PC-3 (cell line): Measurements from ENCODE around the gene IFNGR1. TPM values are rescaled to one million over a fixed set of nuclear protein-coding genes. Genes with fewer than 3 reads are reported as not detected.

Experiments
- ATAC-seq: fragments of 200-7000 bp; cut with Tn5 transposase; 2 replicates; pipeline ENCODE4 v1.9.1; 2020; ENCODE audit warnings: mild to moderate bottlenecking, moderate library complexity
- BruUV-seq: library from RNA; stranded (reverse); fragments of 400-500 nt; replicated peaks from 2 replicates; lab custom pipeline; 2021; lab: Mats Ljungman, UMichigan
- CTCF ChIA-PET: fragments of 300-600 bp; sonication (Branson Sonifier 250); formaldehyde crosslinking; loops from one replicate; lab custom pipeline; 2022; ENCODE audit warnings: antibody characterized with exemption; lab: Charles Lee
- POLR2A ChIA-PET: fragments of 300-600 bp; sonication (Branson Sonifier 250); formaldehyde crosslinking; loops from one replicate; lab custom pipeline; 2022; ENCODE audit warnings: antibody characterized with exemption; ENCODE audit not compliant: unreplicated experiment; lab: Charles Lee
- DNase-seq: peaks from one replicate; pipeline ENCODE4 v3.0.0-alpha.2; 2015
- H2AFZ ChIP-seq: fragments of 300-600 bp; sonication (generic); 2 replicates; pipeline ENCODE4 v1.6.0; 2016; ENCODE audit warnings: antibody characterized with exemption, low read length
- H3F3A ChIP-seq: fragments of 300-600 bp; sonication (generic); one replicate; pipeline ENCODE4 v1.6.0; 2017; ENCODE audit warnings: antibody characterized with exemption, low read length, control low read depth, mild to moderate bottlenecking; ENCODE audit not compliant: unreplicated experiment
- H3K27ac ChIP-seq: fragments of 300-600 bp; sonication (generic); 2 replicates; pipeline ENCODE4 v1.5.1; 2016; ENCODE audit warnings: mild to moderate bottlenecking, low read length
- H3K27me3 ChIP-seq: fragments of 300-600 bp; sonication (generic); 2 replicates; pipeline ENCODE4 v1.6.1; 2016; ENCODE audit warnings: low read length, mixed read lengths
- H3K36me3 ChIP-seq: fragments of 300-600 bp; sonication (generic); 2 replicates; pipeline ENCODE4 v1.6.1; 2016; ENCODE audit warnings: low read depth, mixed run types, low read length, mixed read lengths
- H3K4me1 ChIP-seq: fragments of 300-600 bp; sonication (generic); 2 replicates; pipeline ENCODE4 v1.5.1; 2016; ENCODE audit warnings: low read length; ENCODE audit not compliant: insufficient read depth
- H3K4me2 ChIP-seq: fragments of 300-600 bp; sonication (generic); 2 replicates; pipeline ENCODE4 v1.6.0; 2016; ENCODE audit warnings: low read length
- H3K4me3 ChIP-seq: fragments of 300-600 bp; sonication (generic); 2 replicates; pipeline ENCODE4 v1.5.1; 2016; ENCODE audit warnings: mild to moderate bottlenecking, low read length, mixed read lengths
- H3K79me2 ChIP-seq: fragments of 300-600 bp; sonication (generic); 2 replicates; pipeline ENCODE4 v1.6.1; 2017; ENCODE audit warnings: low read length, mixed read lengths
- H3K9ac ChIP-seq: fragments of 300-600 bp; sonication (generic); 2 replicates; pipeline ENCODE4 v1.6.0; 2016; ENCODE audit warnings: mild to moderate bottlenecking, low read length
- H3K9me2 ChIP-seq: fragments of 300-600 bp; sonication (generic); replicated peaks from 2 replicates; pipeline ENCODE4 v1.6.1; 2016; ENCODE audit warnings: mixed run types, low read length, mixed read lengths
- H3K9me3 ChIP-seq: fragments of 300-600 bp; sonication (generic); 2 replicates; pipeline ENCODE4 v1.6.1; 2016; ENCODE audit warnings: low read length, mixed read lengths
- H4K20me1 ChIP-seq: fragments of 300-600 bp; sonication (generic); 2 replicates; pipeline ENCODE4 v1.6.1; 2016; ENCODE audit warnings: low read length, mixed read lengths
- EZH2 ChIP-seq: fragments of 300-600 bp; sonication (generic); IDR thresholded peaks from one replicate; pipeline ENCODE4 v1.6.1; 2017; ENCODE audit warnings: antibody characterized with exemption, mild to moderate bottlenecking, low read length; ENCODE audit not compliant: unreplicated experiment
- EZH2phosphoT487 ChIP-seq: fragments of 300-600 bp; sonication (generic); IDR thresholded peaks from 2 replicates; pipeline ENCODE4 v1.6.1; 2018; ENCODE audit warnings: mild to moderate bottlenecking, antibody characterized with exemption, low read length, borderline replicate concordance
- intact Hi-C: fragments of 100-400 bp; cut with micrococcal nuclease; formaldehyde crosslinking; loops from 2 replicates; pipeline ENCODE4 v1.9.0; 2023
- total RNA-seq: library from RNA; depleted of rRNA; stranded (reverse); fragments of >200 nt; gene quantifications from 2 replicates; pipeline ENCODE4 v1.2.3, GENCODE V29; 2014
- TF ChIP-seq, protein P1 (sequence below): fragments of 300-600 bp; sonication (generic); conservative IDR thresholded peaks from 2 replicates; pipeline ENCODE4 v1.5.1; 2017; ENCODE audit warnings: antibody characterized with exemption, low read depth, mild to moderate bottlenecking, low read length

IFNGR1 gene
- total RNA-seq, 1 experiment from 2014 or later = 24.6 TPM

DNA sequence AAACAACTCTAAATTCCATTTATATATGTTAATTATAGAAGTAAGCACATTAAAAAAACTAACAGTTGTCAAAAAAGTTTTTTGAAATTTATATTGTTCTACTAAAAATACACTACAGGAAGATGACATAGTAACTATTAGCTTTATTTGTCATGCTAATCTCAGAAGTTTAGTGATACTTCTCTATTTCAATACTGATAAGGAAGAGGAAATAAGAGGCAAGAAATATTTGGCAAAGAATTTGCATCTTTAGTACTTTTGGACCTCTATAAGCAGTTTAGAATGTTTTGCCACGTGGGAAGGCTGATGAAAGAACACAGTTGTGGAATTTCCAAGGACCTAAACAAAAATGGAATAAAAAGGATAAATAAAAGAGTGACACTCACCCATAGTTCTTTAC, 12.6 kb downstream of the IFNGR1 start:
- H3K36me3 ChIP-seq = peaks cover 26% of the 10 kb centered on the region
- H4K20me1 ChIP-seq = no peaks in the 10 kb centered on the region
- BruUV-seq = no TSS peak
- H3K79me2 ChIP-seq = peaks cover 24% of the 10 kb centered on the region
- no peak overlapping the region for H3K4me2 ChIP-seq
- H2AFZ ChIP-seq = no peak overlapping the region
- no peak overlapping the region for H3K4me3 ChIP-seq
- no peaks in the 10 kb centered on the region for H3K4me1 ChIP-seq
- H3K27me3 ChIP-seq = no peaks in the 10 kb centered on the region
- CTCF ChIA-PET = no interaction called here
- no peak for ATAC-seq
- H3K9me3 ChIP-seq = no peaks in the 10 kb centered on the region
- H3K27ac ChIP-seq = no peak overlapping the region
- H3K9me2 ChIP-seq = no peaks in the 10 kb centered on the region
- DNase-seq = no peak
- H3K9ac ChIP-seq = no peak overlapping the region
- intact Hi-C loops = no loop called here
- no peak for TF ChIP-seq EZH2phosphoT487
- TF ChIP-seq, protein P1, sequence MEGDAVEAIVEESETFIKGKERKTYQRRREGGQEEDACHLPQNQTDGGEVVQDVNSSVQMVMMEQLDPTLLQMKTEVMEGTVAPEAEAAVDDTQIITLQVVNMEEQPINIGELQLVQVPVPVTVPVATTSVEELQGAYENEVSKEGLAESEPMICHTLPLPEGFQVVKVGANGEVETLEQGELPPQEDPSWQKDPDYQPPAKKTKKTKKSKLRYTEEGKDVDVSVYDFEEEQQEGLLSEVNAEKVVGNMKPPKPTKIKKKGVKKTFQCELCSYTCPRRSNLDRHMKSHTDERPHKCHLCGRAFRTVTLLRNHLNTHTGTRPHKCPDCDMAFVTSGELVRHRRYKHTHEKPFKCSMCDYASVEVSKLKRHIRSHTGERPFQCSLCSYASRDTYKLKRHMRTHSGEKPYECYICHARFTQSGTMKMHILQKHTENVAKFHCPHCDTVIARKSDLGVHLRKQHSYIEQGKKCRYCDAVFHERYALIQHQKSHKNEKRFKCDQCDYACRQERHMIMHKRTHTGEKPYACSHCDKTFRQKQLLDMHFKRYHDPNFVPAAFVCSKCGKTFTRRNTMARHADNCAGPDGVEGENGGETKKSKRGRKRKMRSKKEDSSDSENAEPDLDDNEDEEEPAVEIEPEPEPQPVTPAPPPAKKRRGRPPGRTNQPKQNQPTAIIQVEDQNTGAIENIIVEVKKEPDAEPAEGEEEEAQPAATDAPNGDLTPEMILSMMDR = no peak
- no peak for TF ChIP-seq EZH2
- POLR2A ChIA-PET = no interaction called here
- no peaks in the 10 kb centered on the region for H3F3A ChIP-seq

DNA sequence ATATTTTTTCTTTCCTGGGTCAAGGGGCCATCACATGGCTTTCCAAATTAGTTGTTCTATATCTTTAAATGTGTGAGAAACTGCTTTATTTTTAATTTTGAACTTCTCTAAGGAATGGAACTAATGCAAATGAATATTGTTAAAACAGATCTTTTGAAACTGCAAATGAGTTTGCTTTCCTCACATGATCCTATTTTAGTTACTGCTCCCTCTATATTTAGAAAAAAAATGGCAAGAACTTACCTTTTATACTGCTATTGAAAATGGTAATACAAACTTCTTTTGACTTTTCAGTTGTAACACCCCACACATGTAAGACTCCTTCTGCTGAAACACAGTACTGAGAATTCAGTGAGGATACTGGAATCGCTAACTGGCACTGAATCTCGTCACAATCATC, 15.9 kb downstream of the IFNGR1 start:
- ATAC-seq = no peak
- no TSS peak for BruUV-seq
- no peaks in the 10 kb centered on the region for H3K4me1 ChIP-seq

DNA sequence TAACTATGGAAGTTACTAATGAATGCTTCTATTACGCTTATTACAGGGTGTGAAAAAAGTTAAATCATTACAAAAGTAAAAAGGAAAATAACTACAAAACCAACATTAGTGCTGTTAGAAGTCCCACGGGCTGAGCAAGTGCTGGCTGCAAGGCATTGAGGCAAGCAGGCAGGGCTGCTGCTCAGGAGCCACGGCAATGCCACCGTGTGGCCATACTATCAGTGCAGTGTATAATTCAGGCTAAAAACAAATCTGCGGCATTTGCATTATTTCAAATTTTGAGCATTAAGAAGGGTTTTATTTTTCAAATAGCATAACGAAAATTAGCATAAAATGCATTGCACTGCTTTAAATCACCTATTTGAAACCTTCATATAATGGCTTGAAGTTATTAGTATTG, 17.1 kb downstream of the IFNGR1 start:
- ChIA-PET CTCF (no interaction called here), POLR2A (no interaction called here)
- intact Hi-C loops = loop anchor here (1.0 to 5.0 kb wide), 2 partner anchors 108 to 355 kb away; no protein-coding TSS in a partner anchor
- H3K9me2 ChIP-seq = no peaks in the 10 kb centered on the region
- H3K4me3 ChIP-seq = no peak overlapping the region
- no peak overlapping the region for H3K27ac ChIP-seq
- no peak overlapping the region for H3K4me2 ChIP-seq
- no peaks in the 10 kb centered on the region for H3K4me1 ChIP-seq
- ATAC-seq (0 out of 2 replicates have a peak, but pooled peaks have one; percentile 45), DNase-seq (no peak)
- TF ChIP-seq, protein P1 = peak; percentile 35; the same call in 1 of the 2 replicates
- TF ChIP-seq EZH2phosphoT487 (no peak), EZH2 (no peak)
- no peaks in the 10 kb centered on the region for H3K27me3 ChIP-seq
- no peak overlapping the region for H2AFZ ChIP-seq
- H3K9me3 ChIP-seq = no peaks in the 10 kb centered on the region
- BruUV-seq = no TSS peak
- peaks cover 33% of the 10 kb centered on the region for H3K36me3 ChIP-seq
- H4K20me1 ChIP-seq = no peaks in the 10 kb centered on the region
- no peak overlapping the region for H3K9ac ChIP-seq
- no peaks in the 10 kb centered on the region for H3F3A ChIP-seq
- H3K79me2 ChIP-seq = no peaks in the 10 kb centered on the region

More for the DNA sequence above, 15.9 kb downstream of the IFNGR1 start:
- Histone ChIP-seq H3K4me3 (no peak overlapping the region), H4K20me1 (no peaks in the 10 kb centered on the region), H3K9me3 (no peaks in the 10 kb centered on the region), H3K36me3 (peaks cover 25% of the 10 kb centered on the region), H3K79me2 (no peaks in the 10 kb centered on the region), H3K9ac (no peak overlapping the region), H3K9me2 (no peaks in the 10 kb centered on the region), H3K27ac (no peak overlapping the region), H3K27me3 (no peaks in the 10 kb centered on the region), H3F3A (no peaks in the 10 kb centered on the region), H2AFZ (no peak overlapping the region), H3K4me2 (no peak overlapping the region)
- ChIA-PET POLR2A (no interaction called here), CTCF (interaction anchor here (0.6 kb wide), 1 partner anchor 212 kb away, joined by 4 read pairs; no protein-coding TSS in a partner anchor)
- intact Hi-C loops = loop anchor here (5.0 kb wide), 1 partner anchor 356 kb away; no protein-coding TSS in a partner anchor
- TF ChIP-seq EZH2phosphoT487 (no peak), EZH2 (no peak)
- TF ChIP-seq, protein P1 = no peak
- DNase-seq = no peak
